ENCODE results near the gene MEST.

Gene MEST

GRCh38 chr7:130478991-130479390 lies 12.9 kb upstream of the MEST start:
- H3K4me1 ChIP-seq = peaks cover 0 to 7% (median under 1%) of the 10 kb centered on the region in 10 experiments; a peak in 9 of 20 replicates
- H4K20me1 ChIP-seq = no peaks in the 10 kb centered on the region
- H3K4me2 ChIP-seq = no peak overlapping the region

GRCh38 chr7:130479716-130480400 lies 12.0 kb upstream of the MEST start:
- no peaks in the 10 kb centered on the region for H3K27me3 ChIP-seq
- TF ChIP-seq Cebpa-rat (IDR thresholded peaks at IDR 0.05) = no peak
- peaks cover 0 to 12% (median 6%) of the 10 kb centered on the region in 11 experiments; a peak in 13 of 22 replicates for H3K9me3 ChIP-seq (replicated peaks in 1 of 11)
- no peaks in the 10 kb centered on the region for H3K36me3 ChIP-seq
- no peak overlapping the region for H3K27ac ChIP-seq
- no peak overlapping the region for H3K4me3 ChIP-seq
- H3K4me1 ChIP-seq = no peaks in the 10 kb centered on the region
- no peaks in the 10 kb centered on the region for H4K20me1 ChIP-seq
- H3K4me2 ChIP-seq = no peak overlapping the region
- H3K9ac ChIP-seq = no peak overlapping the region

More at GRCh38 chr7:130478991-130479390, 12.9 kb upstream of the MEST start:
- Histone ChIP-seq H3K36me3 (no peaks in the 10 kb centered on the region), H3K27ac (no peak overlapping the region), H3K9me3 (replicated peaks in 1 of 11) (peaks cover 0 to 12% (median 6%) of the 10 kb centered on the region in 11 experiments; a peak in 13 of 22 replicates), H3K9ac (no peak overlapping the region), H3K4me3 (no peak overlapping the region), H3K27me3 (no peaks in the 10 kb centered on the region)
- no peak for TF ChIP-seq Cebpa-rat (IDR thresholded peaks at IDR 0.05)

GRCh38 chr7:130481898-130482297 lies 10.0 kb upstream of the MEST start:
- H3K4me2 ChIP-seq = no peak overlapping the region
- no peak overlapping the region for H3K4me3 ChIP-seq
- no peak overlapping the region for H3K9ac ChIP-seq

GRCh38 chr7:130483031-130483430 lies 8.9 kb upstream of the MEST start:
- Histone ChIP-seq H3K4me2 (no peak overlapping the region), H3K36me3 (no peaks in the 10 kb centered on the region), H3K9ac (no peak overlapping the region), H4K20me1 (no peaks in the 10 kb centered on the region), H3K4me1 (peaks cover 0 to 7% (median 0%) of the 10 kb centered on the region in 10 experiments; a peak in 1 of 20 replicates), H3K4me3 (no peak overlapping the region), H3K9me3 (replicated peaks in 1 of 11) (peaks cover 9 to 21% (median 16%) of the 10 kb centered on the region in 11 experiments; a peak in 20 of 22 replicates), H3K27me3 (peaks cover 15 to 23% (median 20%) of the 10 kb centered on the region in 11 experiments), H3K27ac (no peak overlapping the region)
- TF ChIP-seq Cebpa-rat (IDR thresholded peaks at IDR 0.05) = no peak

More at GRCh38 chr7:130481898-130482297, 10.0 kb upstream of the MEST start:
- Histone ChIP-seq H3K27me3 (peaks cover 12 to 19% (median 16%) of the 10 kb centered on the region in 11 experiments), H3K27ac (no peak overlapping the region), H3K4me1 (peaks cover 0 to 7% (median 0%) of the 10 kb centered on the region in 10 experiments; a peak in 1 of 20 replicates), H3K36me3 (no peaks in the 10 kb centered on the region), H4K20me1 (no peaks in the 10 kb centered on the region), H3K9me3 (replicated peaks in 1 of 11) (peaks cover 13 to 27% (median 20%) of the 10 kb centered on the region in 11 experiments; a peak in 20 of 22 replicates)
- TF ChIP-seq Cebpa-rat (IDR thresholded peaks at IDR 0.05) = no peak

GRCh38 chr7:130485734-130486113 lies 6.2 kb upstream of the MEST start:
- Histone ChIP-seq H3K36me3 (no peaks in the 10 kb centered on the region), H3K27me3 (peaks cover 15 to 23% (median 20%) of the 10 kb centered on the region in 11 experiments), H3K27ac (no peak overlapping the region), H3K9ac (no peak overlapping the region), H4K20me1 (no peaks in the 10 kb centered on the region), H3K4me1 (peaks cover 0 to 7% (median 0%) of the 10 kb centered on the region in 10 experiments; a peak in 1 of 20 replicates), H3K9me3 (replicated peaks in 1 of 11) (peaks cover 15 to 25% (median 21%) of the 10 kb centered on the region in 11 experiments), H3K4me3 (no peak overlapping the region), H3K4me2 (no peak overlapping the region; a peak in 1 of 22 replicates)
- peak in 4 of 11 experiments; percentile 13 to 41 (median 26); a peak in 2 of 22 replicates for TF ChIP-seq Cebpa-rat (IDR thresholded peaks at IDR 0.05)

- H3K9ac ChIP-seq = no peak overlapping the region
Observed at GRCh38 chr7:130486114-130486953, 5.6 kb upstream of the MEST start.

GRCh38 chr7:130486954-130487436 lies 4.9 kb upstream of the MEST start:
- Histone ChIP-seq H3K36me3 (no peaks in the 10 kb centered on the region), H3K4me1 (peaks cover 0 to 7% (median 0%) of the 10 kb centered on the region in 10 experiments; a peak in 1 of 20 replicates), H3K4me2 (peak overlapping the region in 8 of 11 experiments; percentile 19 to 39 (median 28); a peak in 6 of 22 replicates), H3K9ac (no peak overlapping the region), H4K20me1 (no peaks in the 10 kb centered on the region), H3K27ac (no peak overlapping the region), H3K9me3 (replicated peaks in 1 of 11) (peaks cover 28 to 37% (median 34%) of the 10 kb centered on the region in 11 experiments), H3K27me3 (peaks cover 15 to 32% (median 28%) of the 10 kb centered on the region in 11 experiments), H3K4me3 (no peak overlapping the region)
- TF ChIP-seq Cebpa-rat (IDR thresholded peaks at IDR 0.05) = no peak

More at GRCh38 chr7:130486114-130486953, 5.6 kb upstream of the MEST start:
- Histone ChIP-seq H3K4me2 (peak overlapping the region in 10 of 11 experiments; percentile 0 to 39 (median 24); a peak in 11 of 22 replicates), H3K9me3 (replicated peaks in 1 of 11) (peaks cover 22 to 31% (median 28%) of the 10 kb centered on the region in 11 experiments), H3K36me3 (no peaks in the 10 kb centered on the region), H3K27ac (no peak overlapping the region), H3K4me1 (peaks cover 0 to 7% (median 0%) of the 10 kb centered on the region in 10 experiments; a peak in 1 of 20 replicates), H3K4me3 (0 out of 20 replicates have a peak overlapping the region, but pooled peaks of 1 of the 10 experiments have one; percentile 20), H3K27me3 (peaks cover 15 to 26% (median 23%) of the 10 kb centered on the region in 11 experiments), H4K20me1 (no peaks in the 10 kb centered on the region)
- TF ChIP-seq Cebpa-rat (IDR thresholded peaks at IDR 0.05) = no peak

GRCh38 chr7:130488392-130489139 lies 3.3 kb upstream of the MEST start:
- Histone ChIP-seq H4K20me1 (no peaks in the 10 kb centered on the region), H3K4me2 (no peak overlapping the region), H3K9me3 (replicated peaks in 1 of 11) (peaks cover 44 to 53% (median 50%) of the 10 kb centered on the region in 11 experiments), H3K27ac (no peak overlapping the region), H3K9ac (no peak overlapping the region), H3K27me3 (peaks cover 15 to 48% (median 39%) of the 10 kb centered on the region in 11 experiments), H3K36me3 (0 out of 22 replicates have a peak, but pooled peaks cover 0 to 4% (median 0%) of the 10 kb centered on the region in 11 experiments), H3K4me1 (peaks cover 0 to 7% (median 0%) of the 10 kb centered on the region in 10 experiments; a peak in 1 of 20 replicates), H3K4me3 (no peak overlapping the region)
- TF ChIP-seq Cebpa-rat (IDR thresholded peaks at IDR 0.05) = no peak

All from BLaER1 treated with 17β-estradiol and CSF1 and Interleukin-3, amounts not matched to agents 10 nM and 100 nM (cell line).